SK-N-SH (cell line): ENCODE measurements around the gene CHST15. TPM values are rescaled to one million over a fixed set of nuclear protein-coding genes. Genes with fewer than 3 reads are reported as not detected.

ENCODE experiments used
- CTCF ChIA-PET: fragments of 300-600, 350-600 bp; formaldehyde crosslinking; extraction: SDS; loops from one replicate; lab custom pipeline; 2021; lab: Yijun Ruan, JAX
- POLR2A ChIA-PET: fragments of 350-600 bp; sonication (Branson Sonifier 250); formaldehyde crosslinking; extraction: SDS; loops from one replicate; lab custom pipeline; 2020; ENCODE audit warnings: antibody characterized with exemption, inconsistent platforms; lab: Yijun Ruan, JAX
- DNase-seq: peaks from one replicate; pipeline ENCODE4 v3.0.0; 2012
- H2AFZ ChIP-seq: fragments of 200-600 bp; sonication (generic); 2 replicates; pipeline ENCODE4 v1.8.1; 2016; ENCODE audit warnings: antibody characterized with exemption, mild to moderate bottlenecking, low read depth
- H3F3A ChIP-seq: fragments of 200-600 bp; sonication (generic); replicated peaks from 2 replicates; pipeline ENCODE3; 2016; ENCODE audit warnings: antibody characterized with exemption, mild to moderate bottlenecking; ENCODE audit not compliant: insufficient read depth
- H3K27ac ChIP-seq, 2 experiments: fragments of 200-500 bp in 1 of 2; fragments of 200-600 bp in 1 of 2; sonication (Bioruptor generic) in 1 of 2; sonication (generic), shearing (Covaris generic) in 1 of 2; 2 replicates each; pipeline versions ENCODE4 v1.5.1 to v1.6.1; 2014 to 2016; ENCODE audit warnings: low read depth in 2 of 2, inconsistent platforms in 1 of 2, low read length in 1 of 2, mild to moderate bottlenecking in 1 of 2, mixed read lengths in 1 of 2
- H3K27me3 ChIP-seq: fragments of 200-600 bp; sonication (generic), shearing (Covaris generic); 2 replicates; pipeline ENCODE4 v1.6.1; 2016; ENCODE audit warnings: mixed run types; ENCODE audit not compliant: insufficient read depth
- H3K36me3 ChIP-seq, 2 experiments: fragments of 200-500 bp in 1 of 2; fragments of 200-600 bp in 1 of 2; sonication (Bioruptor generic) in 1 of 2; sonication (generic) in 1 of 2; replicated peaks in 1 of 2; 2 replicates each; pipeline versions ENCODE3 to v1.5.1; 2014 to 2016; ENCODE audit warnings: low read length in 1 of 2, mild to moderate bottlenecking in 1 of 2; ENCODE audit not compliant: insufficient read depth in 2 of 2, control insufficient read depth in 1 of 2
- H3K4me1 ChIP-seq, 2 experiments: fragments of 200-500 bp in 1 of 2; fragments of 200-600 bp in 1 of 2; sonication (Bioruptor generic) in 1 of 2; sonication (generic), shearing (Covaris generic) in 1 of 2; 2 replicates each; pipeline versions ENCODE4 v1.5.1 to v1.6.1; 2014 to 2016; ENCODE audit warnings: low read depth in 1 of 2, low read length in 1 of 2, mixed run types in 1 of 2; ENCODE audit not compliant: insufficient read depth in 2 of 2, control insufficient read depth in 1 of 2
- H3K4me2 ChIP-seq: fragments of 200-600 bp; sonication (generic), shearing (Covaris generic); 2 replicates; pipeline ENCODE4 v1.6.1; 2017; ENCODE audit warnings: mixed run types
- H3K4me3 ChIP-seq, 2 experiments: fragments of 200-500 bp in 1 of 2; fragments of 200-600 bp in 1 of 2; sonication (Bioruptor generic) in 1 of 2; sonication (generic), shearing (Covaris generic) in 1 of 2; 2 replicates each; pipeline versions ENCODE4 v1.5.1 to v1.8.1; 2014 to 2016; ENCODE audit warnings: low read depth in 2 of 2, inconsistent platforms in 1 of 2, low read length in 1 of 2, mild to moderate bottlenecking in 1 of 2, mixed read lengths in 1 of 2, moderate library complexity in 1 of 2
- H3K79me2 ChIP-seq: fragments of 200-600 bp; sonication (generic); 2 replicates; pipeline ENCODE4 v1.8.1; 2017; ENCODE audit warnings: mild to moderate bottlenecking; ENCODE audit not compliant: insufficient read depth
- H3K9ac ChIP-seq: fragments of 200-600 bp; sonication (generic); 2 replicates; pipeline ENCODE4 v1.6.1; 2017; ENCODE audit warnings: mixed run types
- H3K9me2 ChIP-seq: fragments of 200-600 bp; sonication (generic); 2 replicates; pipeline ENCODE4 v1.6.1; 2017; ENCODE audit warnings: mixed run types
- H3K9me3 ChIP-seq: fragments of 200-600 bp; sonication (generic); 2 replicates; pipeline ENCODE4 v1.6.1; 2017; ENCODE audit warnings: mixed run types, mild to moderate bottlenecking, moderate library complexity
- H4K20me1 ChIP-seq: fragments of 200-600 bp; sonication (generic); 2 replicates; pipeline ENCODE4 v1.6.1; 2017; ENCODE audit warnings: mild to moderate bottlenecking, mixed run types; ENCODE audit not compliant: insufficient read depth
- ELF1 ChIP-seq: IDR thresholded peaks from 2 replicates; pipeline ENCODE4 v1.4.0; 2012
- EP300 ChIP-seq, 2 experiments: IDR thresholded peaks; 2 replicates each; pipeline versions ENCODE4 v1.4.0 to v1.6.1; 2012; ENCODE audit warnings: borderline replicate concordance in 1 of 2, low read depth in 1 of 2, low read length in 1 of 2
- FOSL2 ChIP-seq: IDR thresholded peaks from 2 replicates; pipeline ENCODE4 v1.4.0; 2012; ENCODE audit warnings: low read depth, mild to moderate bottlenecking, moderate library complexity, borderline replicate concordance
- FOXJ3 ChIP-seq: sonication (generic); formaldehyde crosslinking; IDR thresholded peaks from 2 replicates; pipeline ENCODE4 v1.5.1; 2020; ENCODE audit warnings: mild to moderate bottlenecking, missing genetic modification reagents
- GABPA ChIP-seq: IDR thresholded peaks from 2 replicates; pipeline ENCODE4 v1.4.0; 2012; ENCODE audit warnings: low read depth, mild to moderate bottlenecking
- JUND ChIP-seq: IDR thresholded peaks from 2 replicates; pipeline ENCODE4 v1.4.0; 2012
- MXI1 ChIP-seq: IDR thresholded peaks from 2 replicates; pipeline ENCODE4 v1.6.1; 2012; ENCODE audit warnings: mild to moderate bottlenecking, low read depth, low read length, improper control_type of control experiment
- NRF1 ChIP-seq: IDR thresholded peaks from 2 replicates; pipeline ENCODE4 v1.6.1; 2012; ENCODE audit warnings: low read depth, mild to moderate bottlenecking, low read length
- RCOR1 ChIP-seq: fragments of 150-350 bp; IDR thresholded peaks from 2 replicates; pipeline ENCODE4 v1.6.1; 2017; ENCODE audit warnings: antibody characterized with exemption, low read length
- RFX5 ChIP-seq: IDR thresholded peaks from 2 replicates; pipeline ENCODE4 v1.6.1; 2012; ENCODE audit warnings: mild to moderate bottlenecking, improper control_type of control experiment, low read length
- RXRA ChIP-seq: IDR thresholded peaks from 2 replicates; pipeline ENCODE4 v1.4.0; 2012; ENCODE audit warnings: low read depth, mild to moderate bottlenecking, borderline replicate concordance
- SIN3A ChIP-seq: IDR thresholded peaks from 2 replicates; pipeline ENCODE4 v1.6.1; 2012; ENCODE audit warnings: low read depth, mild to moderate bottlenecking, low read length, moderate library complexity, borderline replicate concordance
- SMC3 ChIP-seq: IDR thresholded peaks from 2 replicates; pipeline ENCODE4 v1.6.1; 2012; ENCODE audit warnings: low read depth, low read length, improper control_type of control experiment
- TAF1 ChIP-seq: IDR thresholded peaks from 2 replicates; pipeline ENCODE4 v1.6.1; 2012; ENCODE audit warnings: low read depth, mild to moderate bottlenecking, low read length, moderate library complexity, borderline replicate concordance
- YY1 ChIP-seq: IDR thresholded peaks from 2 replicates; pipeline ENCODE4 v1.4.0; 2012; ENCODE audit warnings: low read depth, mild to moderate bottlenecking
- WGBS: methylation state at CpG from one replicate; pipeline ENCODE4 v1.1.6; 2017; ENCODE audit warnings: low lambda C conversion rate; 5-methylcytosine and 5-hydroxymethylcytosine counted together
- polyA plus RNA-seq, 3 experiments: library from polyadenylated mRNA; depleted of rRNA; stranded (reverse); fragments of >200 nt; gene quantifications; 2 replicates each; pipeline ENCODE4 v1.2.3, GENCODE V29; 2012
- TF ChIP-seq, protein P1 (sequence below): IDR thresholded peaks from 2 replicates; pipeline ENCODE4; 2012
- TF ChIP-seq, protein P2 (sequence below): IDR thresholded peaks from 2 replicates; pipeline ENCODE4 v1.4.0; 2012; ENCODE audit warnings: low read depth
- TF ChIP-seq, protein P3 (sequence below): fragments of 200-600 bp; sonication (generic); IDR thresholded peaks from 2 replicates; pipeline ENCODE4 v1.6.1; 2017; ENCODE audit warnings: antibody characterized with exemption, mild to moderate bottlenecking, moderate library complexity
- TF ChIP-seq, protein P4 (sequence below): fragments of 150-350 bp; IDR thresholded peaks from 2 replicates; pipeline ENCODE4 v1.6.1; 2017; ENCODE audit warnings: antibody characterized with exemption, low read length, low read depth, borderline replicate concordance

The CHST15 gene
- polyA plus RNA-seq, 1 of the 3 experiments (the other 2 are of a cell fraction): 0.02 TPM

DNA sequence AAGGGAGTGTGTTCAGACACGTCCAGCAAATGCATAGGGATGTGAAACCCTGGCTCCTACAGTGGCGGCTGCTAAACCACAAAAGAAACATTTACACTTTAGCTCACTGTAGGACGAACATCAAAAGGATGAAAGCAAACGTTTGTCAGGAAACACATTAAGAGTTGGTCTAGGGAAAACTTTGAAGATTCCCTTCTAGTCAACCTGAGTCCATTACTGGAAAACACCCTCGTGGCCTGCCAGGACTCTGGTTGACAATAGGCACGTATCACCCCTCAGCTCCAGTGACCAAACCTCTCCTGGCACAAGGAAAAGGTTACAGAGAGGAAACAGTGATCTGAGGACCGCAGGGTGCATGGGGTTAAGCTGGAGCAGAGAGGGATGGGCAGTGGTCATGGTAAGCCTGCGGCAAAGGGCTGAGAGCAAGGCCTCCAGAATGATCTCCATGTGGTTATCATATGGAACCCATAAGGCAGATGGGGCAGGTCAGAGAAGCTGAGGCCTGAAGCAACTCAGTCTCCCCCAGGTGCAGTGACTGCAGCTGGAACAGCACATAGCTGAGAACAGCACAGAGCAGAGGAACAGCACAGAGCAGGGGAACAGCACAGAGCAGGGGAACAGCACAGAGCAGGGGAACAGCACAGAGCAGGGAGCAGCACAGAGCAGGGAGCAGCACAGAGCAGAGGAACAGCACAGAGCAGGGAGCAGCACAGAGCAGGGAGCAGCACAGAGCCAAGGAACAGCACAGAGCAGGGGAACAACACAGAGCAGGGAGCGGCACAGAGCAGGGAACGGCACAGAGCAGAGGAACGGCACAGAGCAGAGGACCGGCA is 49.9 kb downstream of the CHST15 start:
- H3K27me3 ChIP-seq: no peaks in the 10 kb centered on the region
- no peak overlapping the region for H2AFZ ChIP-seq
- no peak for TF ChIP-seq RFX5
- TF ChIP-seq SIN3A: no peak
- TF ChIP-seq, protein P1, sequence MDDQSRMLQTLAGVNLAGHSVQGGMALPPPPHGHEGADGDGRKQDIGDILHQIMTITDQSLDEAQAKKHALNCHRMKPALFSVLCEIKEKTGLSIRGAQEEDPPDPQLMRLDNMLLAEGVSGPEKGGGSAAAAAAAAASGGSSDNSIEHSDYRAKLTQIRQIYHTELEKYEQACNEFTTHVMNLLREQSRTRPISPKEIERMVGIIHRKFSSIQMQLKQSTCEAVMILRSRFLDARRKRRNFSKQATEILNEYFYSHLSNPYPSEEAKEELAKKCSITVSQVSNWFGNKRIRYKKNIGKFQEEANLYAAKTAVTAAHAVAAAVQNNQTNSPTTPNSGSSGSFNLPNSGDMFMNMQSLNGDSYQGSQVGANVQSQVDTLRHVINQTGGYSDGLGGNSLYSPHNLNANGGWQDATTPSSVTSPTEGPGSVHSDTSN: no peak
- TF ChIP-seq MXI1: no peak
- TF ChIP-seq, protein P2, sequence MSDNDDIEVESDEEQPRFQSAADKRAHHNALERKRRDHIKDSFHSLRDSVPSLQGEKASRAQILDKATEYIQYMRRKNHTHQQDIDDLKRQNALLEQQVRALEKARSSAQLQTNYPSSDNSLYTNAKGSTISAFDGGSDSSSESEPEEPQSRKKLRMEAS: no peak
- no peak for TF ChIP-seq GABPA
- TF ChIP-seq, protein P3, sequence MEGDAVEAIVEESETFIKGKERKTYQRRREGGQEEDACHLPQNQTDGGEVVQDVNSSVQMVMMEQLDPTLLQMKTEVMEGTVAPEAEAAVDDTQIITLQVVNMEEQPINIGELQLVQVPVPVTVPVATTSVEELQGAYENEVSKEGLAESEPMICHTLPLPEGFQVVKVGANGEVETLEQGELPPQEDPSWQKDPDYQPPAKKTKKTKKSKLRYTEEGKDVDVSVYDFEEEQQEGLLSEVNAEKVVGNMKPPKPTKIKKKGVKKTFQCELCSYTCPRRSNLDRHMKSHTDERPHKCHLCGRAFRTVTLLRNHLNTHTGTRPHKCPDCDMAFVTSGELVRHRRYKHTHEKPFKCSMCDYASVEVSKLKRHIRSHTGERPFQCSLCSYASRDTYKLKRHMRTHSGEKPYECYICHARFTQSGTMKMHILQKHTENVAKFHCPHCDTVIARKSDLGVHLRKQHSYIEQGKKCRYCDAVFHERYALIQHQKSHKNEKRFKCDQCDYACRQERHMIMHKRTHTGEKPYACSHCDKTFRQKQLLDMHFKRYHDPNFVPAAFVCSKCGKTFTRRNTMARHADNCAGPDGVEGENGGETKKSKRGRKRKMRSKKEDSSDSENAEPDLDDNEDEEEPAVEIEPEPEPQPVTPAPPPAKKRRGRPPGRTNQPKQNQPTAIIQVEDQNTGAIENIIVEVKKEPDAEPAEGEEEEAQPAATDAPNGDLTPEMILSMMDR: no peak
- TF ChIP-seq SMC3: no peak
- TF ChIP-seq FOXJ3 (CRISPR knock-in tag): no peak
- no peaks in the 10 kb centered on the region for H3K9me2 ChIP-seq
- H3K4me3 ChIP-seq: no peak overlapping the region
- no peaks in the 10 kb centered on the region for H3K79me2 ChIP-seq
- CTCF ChIA-PET: interaction anchor here (0.6 to 2.8 kb wide), 3 partner anchors 20 to 346 kb away, joined by 3 to 9 read pairs (median 4); no protein-coding TSS in a partner anchor
- no peak for DNase-seq
- POLR2A ChIA-PET: no interaction called here
- H3F3A ChIP-seq: no peaks in the 10 kb centered on the region
- no peaks in the 10 kb centered on the region for H3K36me3 ChIP-seq
- 49% methylated on average over 12 of the region's 12 CpGs for WGBS
- no peaks in the 10 kb centered on the region for H3K9me3 ChIP-seq
- peaks cover 0 to 2% of the 10 kb centered on the region in 2 experiments; a peak in 1 of 4 replicates for H3K4me1 ChIP-seq
- H3K4me2 ChIP-seq: no peak overlapping the region
- no peak overlapping the region for H3K9ac ChIP-seq
- no peak overlapping the region for H3K27ac ChIP-seq
- no peaks in the 10 kb centered on the region for H4K20me1 ChIP-seq

GRCh38 chr10:124042656-124043309 is 50.6 kb downstream of the CHST15 start:
- DNase-seq: no peak
- TF ChIP-seq, protein P4, sequence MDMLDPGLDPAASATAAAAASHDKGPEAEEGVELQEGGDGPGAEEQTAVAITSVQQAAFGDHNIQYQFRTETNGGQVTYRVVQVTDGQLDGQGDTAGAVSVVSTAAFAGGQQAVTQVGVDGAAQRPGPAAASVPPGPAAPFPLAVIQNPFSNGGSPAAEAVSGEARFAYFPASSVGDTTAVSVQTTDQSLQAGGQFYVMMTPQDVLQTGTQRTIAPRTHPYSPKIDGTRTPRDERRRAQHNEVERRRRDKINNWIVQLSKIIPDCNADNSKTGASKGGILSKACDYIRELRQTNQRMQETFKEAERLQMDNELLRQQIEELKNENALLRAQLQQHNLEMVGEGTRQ: no peak
- no peak for TF ChIP-seq EP300 (IDR thresholded peaks at IDR 0.05; ENCODE audit: borderline replicate concordance in 1 of 2, low read depth in 1 of 2, low read length in 1 of 2)
- TF ChIP-seq, protein P3: no peak
- no peak for TF ChIP-seq ELF1
- TF ChIP-seq YY1: no peak
- TF ChIP-seq TAF1: no peak
- TF ChIP-seq RXRA: no peak
- no peak for TF ChIP-seq NRF1
- TF ChIP-seq FOSL2: no peak
- no peak for TF ChIP-seq JUND
- no peak for TF ChIP-seq SMC3
- no peak for TF ChIP-seq RCOR1
- TF ChIP-seq, all 33 proteins: peak for 0
- Histone ChIP-seq H3K27me3 (no peaks in the 10 kb centered on the region), H4K20me1 (no peaks in the 10 kb centered on the region), H3K9me2 (no peaks in the 10 kb centered on the region), H3K4me2 (no peak overlapping the region), H3K27ac (no peak overlapping the region), H3K9me3 (no peaks in the 10 kb centered on the region), H3K4me1 (peaks cover 0 to 2% of the 10 kb centered on the region in 2 experiments; a peak in 1 of 4 replicates), H3K9ac (no peak overlapping the region), H3K36me3 (no peaks in the 10 kb centered on the region), H3F3A (no peaks in the 10 kb centered on the region), H3K4me3 (no peak overlapping the region), H3K79me2 (no peaks in the 10 kb centered on the region), H2AFZ (no peak overlapping the region)
- CTCF ChIA-PET: interaction anchor here (0.6 to 2.8 kb wide), 3 partner anchors 21 to 346 kb away, joined by 3 to 9 read pairs (median 4); no protein-coding TSS in a partner anchor
- POLR2A ChIA-PET: no interaction called here
- WGBS: 41% methylated on average over 8 of the region's 8 CpGs
